Loucy (cell line): ENCODE results near the gene RNF215.

Experiments
- CTCF ChIP-seq: fragments of 200-600 bp; sonication (generic); conservative IDR thresholded peaks from 2 replicates; pipeline ENCODE4 v1.5.1; 2014; ENCODE audit warnings: mild to moderate bottlenecking, antibody characterized with exemption, low read length
- EZH2phosphoT487 ChIP-seq: fragments of 200-600 bp; IDR thresholded peaks from 2 replicates; pipeline ENCODE4 v1.6.1; 2018; ENCODE audit warnings: antibody characterized with exemption, mild to moderate bottlenecking, moderate library complexity, borderline replicate concordance

GRCh38 chr22:30383061-30383460, 4.2 kb downstream of the RNF215 start:
- TF ChIP-seq EZH2phosphoT487 (no peak), CTCF (no peak; the same call in 1 of the 2 replicates)
